GM18505 (cell line): ENCODE measurements around the gene ARHGEF38.

ENCODE experiments used
- ATAC-seq: cut with Tn5 transposase; IDR thresholded peaks from one replicate; pipeline ENCODE4 v1.9.1; 2021; ENCODE audit not compliant: unreplicated experiment
- POLR2A ChIP-seq: IDR thresholded peaks from 4 replicates; pipeline ENCODE4 v1.6.1; 2011; ENCODE audit warnings: borderline replicate concordance; ENCODE audit not compliant: insufficient read depth, insufficient read length; ENCODE audit errors: extremely low read depth

ARHGEF38 gene

GRCh38 chr4:105543346-105543745 lies 9.1 kb upstream of the ARHGEF38 start:
- TF ChIP-seq POLR2A = no peak
- ATAC-seq = no peak

GRCh38 chr4:105543881-105544280 lies 8.5 kb upstream of the ARHGEF38 start:
- TF ChIP-seq POLR2A = no peak
- no peak for ATAC-seq

GRCh38 chr4:105544520-105545286 lies 7.7 kb upstream of the ARHGEF38 start:
- no peak for TF ChIP-seq POLR2A
- no peak for ATAC-seq

DNA sequence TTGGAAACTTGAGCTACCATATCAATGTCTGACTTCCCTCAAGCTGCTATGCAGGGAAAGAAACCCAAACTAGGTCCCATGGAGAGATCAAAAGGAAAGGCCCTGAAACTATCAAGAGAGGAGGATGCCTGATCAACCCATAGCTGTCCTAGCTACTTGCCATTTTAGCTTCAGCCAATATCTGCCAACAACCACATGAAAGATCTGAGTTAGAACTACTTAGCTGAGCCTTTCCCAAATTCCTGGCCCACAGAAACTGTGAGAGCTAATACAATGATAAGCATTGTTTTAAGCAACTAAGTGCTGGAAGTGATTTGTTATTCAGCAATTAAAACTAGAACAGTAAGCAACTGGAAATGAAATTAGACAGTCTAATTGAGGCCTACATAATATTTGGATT lies 6.3 kb upstream of the ARHGEF38 start:
- no peak for TF ChIP-seq POLR2A
- ATAC-seq = no peak

GRCh38 chr4:105547769-105548168 lies 4.7 kb upstream of the ARHGEF38 start:
- TF ChIP-seq POLR2A = no peak
- no peak for ATAC-seq

DNA sequence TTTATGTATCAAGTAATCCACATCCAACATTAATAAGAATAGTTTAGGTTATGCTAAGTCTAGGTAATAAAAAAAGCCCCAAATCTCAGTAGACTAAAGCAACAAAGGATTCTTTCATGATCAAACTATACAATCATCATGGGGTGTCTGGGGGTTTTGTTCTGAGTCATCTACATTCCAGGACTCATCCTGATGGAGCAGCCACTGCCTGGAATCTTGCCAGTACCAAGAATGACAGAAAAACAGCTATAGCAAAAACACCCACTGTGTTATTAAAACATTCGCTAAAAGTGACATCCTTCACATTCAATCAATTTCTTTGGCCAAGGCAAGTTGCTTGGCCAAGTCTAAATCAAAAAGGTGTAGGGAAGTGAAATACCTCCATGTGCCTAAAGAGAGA lies 3.9 kb upstream of the ARHGEF38 start:
- no peak for ATAC-seq
- TF ChIP-seq POLR2A = no peak

DNA sequence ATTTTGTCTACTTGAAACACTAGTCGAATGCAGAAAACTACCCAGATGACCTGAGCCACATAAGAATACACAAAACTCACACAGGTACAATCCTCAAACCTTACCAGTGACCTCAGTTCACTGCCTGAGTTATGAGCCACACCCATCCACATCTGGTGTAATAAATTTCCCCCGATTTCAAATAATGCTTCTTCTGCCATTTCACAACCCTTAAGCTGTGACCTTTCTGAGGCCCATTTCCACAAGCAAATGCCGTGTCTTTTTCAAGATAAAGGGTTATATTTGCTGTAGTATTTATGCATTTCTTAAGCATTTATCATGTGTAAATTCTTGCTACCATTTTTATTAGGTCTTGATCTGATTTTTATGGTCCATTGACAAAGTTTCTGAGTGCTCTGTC lies 1.8 kb upstream of the ARHGEF38 start:
- no peak for TF ChIP-seq POLR2A
- ATAC-seq = no peak

GRCh38 chr4:105555409-105555808 lies 3.0 kb downstream of the ARHGEF38 start:
- TF ChIP-seq POLR2A = no peak
- no peak for ATAC-seq

DNA sequence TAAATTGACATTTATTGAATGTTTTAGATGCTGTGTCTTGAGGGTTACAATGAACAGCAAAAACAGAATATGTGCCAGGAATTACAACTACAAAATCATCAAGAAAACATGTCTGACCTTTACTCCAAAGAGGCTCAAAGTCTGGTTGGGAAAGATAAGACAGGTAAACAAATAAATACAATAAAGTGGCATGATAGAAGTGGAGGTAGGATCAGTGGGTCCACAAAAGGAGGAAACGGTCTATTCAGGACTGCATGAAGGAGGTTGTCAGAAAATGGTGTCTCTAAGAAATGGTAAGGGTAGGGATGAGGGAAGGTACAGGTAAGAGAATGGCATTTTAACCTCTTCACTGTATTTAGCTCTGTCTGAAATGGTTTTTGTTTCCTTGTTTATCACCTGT lies 3.8 kb downstream of the ARHGEF38 start:
- TF ChIP-seq POLR2A = no peak
- ATAC-seq = no peak

DNA sequence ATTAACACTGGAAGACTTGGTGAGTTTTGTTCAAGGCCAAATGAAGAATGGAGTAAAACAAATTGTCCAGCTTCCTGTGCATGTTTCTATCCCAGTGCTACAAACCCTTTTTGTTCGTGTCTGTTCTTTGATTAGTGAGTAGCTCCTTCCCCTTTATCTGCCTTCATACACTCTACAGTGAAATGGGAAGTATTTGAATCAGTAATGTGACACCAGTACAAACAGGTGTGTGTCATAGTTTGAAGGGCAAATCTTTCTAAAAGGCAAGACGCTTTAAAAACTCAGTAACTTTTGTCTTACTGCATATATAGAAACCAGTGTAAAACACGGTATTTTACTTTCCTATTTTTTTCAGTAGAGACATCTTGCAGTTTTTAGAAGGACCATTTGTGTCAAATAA lies 5.9 kb downstream of the ARHGEF38 start:
- ATAC-seq = no peak
- TF ChIP-seq POLR2A = no peak

- ATAC-seq = no peak
- no peak for TF ChIP-seq POLR2A
Observed at GRCh38 chr4:105560421-105560848, 8.0 kb downstream of the ARHGEF38 start.

- no peak for TF ChIP-seq POLR2A
- no peak for ATAC-seq
Observed at GRCh38 chr4:105563352-105563751, 10.9 kb downstream of the ARHGEF38 start.

- no peak for TF ChIP-seq POLR2A
- no peak for ATAC-seq
Observed at GRCh38 chr4:105568584-105568983, 16.2 kb downstream of the ARHGEF38 start.

DNA sequence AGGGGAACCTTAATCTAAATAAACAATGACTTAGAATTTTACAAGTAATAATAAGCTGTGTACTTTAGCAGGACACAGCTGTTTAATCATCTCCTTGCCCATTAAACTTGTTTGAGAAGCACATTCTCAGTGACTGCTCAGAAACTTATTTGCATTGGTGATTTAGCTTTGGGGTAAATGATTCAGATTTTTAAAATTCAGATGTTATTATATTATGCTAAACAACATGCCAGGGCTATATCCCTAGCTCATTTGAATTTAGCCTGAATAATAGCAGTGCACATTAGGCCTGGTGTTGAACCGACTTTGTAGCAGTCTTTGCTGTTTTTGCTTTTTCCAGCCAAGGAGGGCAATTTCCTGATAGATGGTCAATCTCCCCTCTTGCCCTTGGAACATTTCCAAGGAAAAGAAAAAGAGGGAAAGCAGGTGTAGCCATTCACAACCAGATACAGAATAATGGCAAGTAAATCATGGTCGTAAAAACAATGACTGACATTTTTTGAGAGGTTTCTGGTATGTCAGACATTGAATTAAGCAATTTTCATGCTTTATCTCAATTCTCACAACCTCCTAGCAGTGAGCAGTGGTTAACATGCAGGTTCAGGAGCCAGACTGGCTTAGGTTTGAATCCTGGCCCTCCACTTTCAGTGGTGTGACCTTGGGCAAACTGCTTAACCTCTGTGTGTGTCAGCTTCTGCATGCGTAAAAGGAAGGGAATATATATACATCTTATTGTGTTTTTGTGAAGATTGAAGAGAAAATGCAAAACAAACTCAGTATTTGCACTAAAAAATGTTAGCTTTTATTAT lies 16.8 kb downstream of the ARHGEF38 start:
- TF ChIP-seq POLR2A = no peak
- no peak for ATAC-seq

- no peak for ATAC-seq
- TF ChIP-seq POLR2A = no peak
Observed at GRCh38 chr4:105569866-105570236, 17.4 kb downstream of the ARHGEF38 start.

DNA sequence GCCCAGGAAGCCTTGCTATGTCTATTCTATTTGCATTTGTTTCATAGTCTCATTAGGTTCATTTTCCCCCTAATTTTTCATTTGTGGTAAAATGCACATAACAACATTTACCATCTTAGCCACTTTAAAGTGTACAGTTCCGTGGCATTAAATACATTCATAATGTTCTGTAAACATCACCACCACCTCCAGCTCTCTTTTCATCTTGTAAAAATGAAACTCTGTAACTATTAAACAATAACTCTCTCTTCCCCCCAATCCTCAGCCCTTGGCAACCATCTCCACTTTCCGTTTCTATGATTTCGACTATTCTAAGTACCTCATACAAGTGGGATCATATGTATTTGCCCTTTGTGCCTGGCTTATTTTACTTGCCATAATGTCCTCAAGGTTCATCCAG lies 19.9 kb downstream of the ARHGEF38 start:
- TF ChIP-seq POLR2A = no peak
- no peak for ATAC-seq
